Endothelial cell (in vitro differentiated cells): Measurements from ENCODE around the gene TMEM18. TPM values are rescaled to one million over a fixed set of nuclear protein-coding genes. Genes with fewer than 3 reads are reported as not detected.

Experiments used
- DNase-seq: peaks from one replicate; pipeline ENCODE4 v3.0.0; 2021; ENCODE audit warnings: low spot score
- H3K27ac Mint-ChIP-seq: one replicate; pipeline ENCODE4 v1.8.0; 2021; ENCODE audit warnings: mixed read lengths, inconsistent platforms; ENCODE audit not compliant: unreplicated experiment
- H3K27me3 Mint-ChIP-seq: one replicate; pipeline ENCODE4 v1.8.0; 2021; ENCODE audit warnings: mild to moderate bottlenecking, moderate library complexity, mixed read lengths, inconsistent platforms; ENCODE audit not compliant: unreplicated experiment
- H3K36me3 Mint-ChIP-seq: one replicate; pipeline ENCODE4 v1.8.0; 2021; ENCODE audit warnings: mild to moderate bottlenecking, low read depth, mixed read lengths, inconsistent platforms; ENCODE audit not compliant: unreplicated experiment
- H3K4me1 Mint-ChIP-seq: one replicate; pipeline ENCODE4 v1.8.0; 2021; ENCODE audit warnings: mild to moderate bottlenecking, mixed read lengths, inconsistent platforms; ENCODE audit not compliant: unreplicated experiment
- H3K4me3 Mint-ChIP-seq: one replicate; pipeline ENCODE4 v1.8.0; 2021; ENCODE audit warnings: mild to moderate bottlenecking, mixed read lengths, inconsistent platforms; ENCODE audit not compliant: unreplicated experiment
- H3K9me3 Mint-ChIP-seq: one replicate; pipeline ENCODE4 v1.8.0; 2021; ENCODE audit warnings: mixed read lengths, inconsistent platforms; ENCODE audit not compliant: unreplicated experiment
- total RNA-seq: library from RNA; stranded (reverse); fragmentation: NEBNext Ultra II Directional; extraction: Animal tissue kit (Norgen Biotek cat#: 25700); gene quantifications from one replicate; pipeline ENCODE4 v1.2.1, GENCODE V29; 2021; ENCODE audit not compliant: unreplicated experiment
- TF ChIP-seq, protein P1 (sequence below): fragments of 200-600 bp; sonication (generic); IDR thresholded peaks from one replicate; pipeline ENCODE4 v1.5.0; 2021; ENCODE audit warnings: antibody characterized with exemption; ENCODE audit not compliant: unreplicated experiment

TMEM18 gene
- total RNA-seq, 1 donor from 2014 or later = 26.3 TPM

DNA sequence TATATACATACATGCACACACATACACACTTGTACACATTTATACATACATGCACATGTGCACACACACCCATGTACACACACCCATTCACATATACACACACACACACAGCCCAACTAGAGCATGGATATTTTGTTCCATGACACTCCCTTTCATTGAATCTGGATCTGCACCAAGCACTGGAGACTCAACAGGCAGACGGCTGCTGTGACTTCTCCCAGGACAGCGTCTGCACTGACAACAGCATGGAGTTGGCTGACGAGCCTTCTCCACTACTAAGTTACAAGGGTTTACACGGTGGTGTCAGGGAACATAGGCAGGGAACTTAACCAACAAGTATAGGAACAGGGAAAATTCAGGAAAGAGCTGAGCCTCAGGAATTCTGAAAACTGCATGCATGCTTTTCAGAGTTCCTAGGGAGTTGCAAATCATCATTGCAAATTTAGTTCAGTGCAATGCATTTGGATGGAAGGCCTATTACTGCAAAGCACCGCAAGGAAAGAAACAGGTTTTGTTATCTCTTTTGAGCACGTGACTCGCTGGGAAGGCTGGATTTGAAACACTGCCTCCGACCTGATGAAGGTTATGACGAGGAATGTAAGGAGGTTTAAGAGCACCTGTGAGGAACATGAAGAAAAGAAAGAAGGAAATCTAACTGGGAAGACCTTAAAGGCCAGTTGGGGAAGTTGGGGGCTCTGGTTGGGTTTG, 35.9 kb downstream of the TMEM18 start:
- no peaks in the 10 kb centered on the region for H3K4me1 Mint-ChIP-seq
- DNase-seq = no peak
- TF ChIP-seq, protein P1, sequence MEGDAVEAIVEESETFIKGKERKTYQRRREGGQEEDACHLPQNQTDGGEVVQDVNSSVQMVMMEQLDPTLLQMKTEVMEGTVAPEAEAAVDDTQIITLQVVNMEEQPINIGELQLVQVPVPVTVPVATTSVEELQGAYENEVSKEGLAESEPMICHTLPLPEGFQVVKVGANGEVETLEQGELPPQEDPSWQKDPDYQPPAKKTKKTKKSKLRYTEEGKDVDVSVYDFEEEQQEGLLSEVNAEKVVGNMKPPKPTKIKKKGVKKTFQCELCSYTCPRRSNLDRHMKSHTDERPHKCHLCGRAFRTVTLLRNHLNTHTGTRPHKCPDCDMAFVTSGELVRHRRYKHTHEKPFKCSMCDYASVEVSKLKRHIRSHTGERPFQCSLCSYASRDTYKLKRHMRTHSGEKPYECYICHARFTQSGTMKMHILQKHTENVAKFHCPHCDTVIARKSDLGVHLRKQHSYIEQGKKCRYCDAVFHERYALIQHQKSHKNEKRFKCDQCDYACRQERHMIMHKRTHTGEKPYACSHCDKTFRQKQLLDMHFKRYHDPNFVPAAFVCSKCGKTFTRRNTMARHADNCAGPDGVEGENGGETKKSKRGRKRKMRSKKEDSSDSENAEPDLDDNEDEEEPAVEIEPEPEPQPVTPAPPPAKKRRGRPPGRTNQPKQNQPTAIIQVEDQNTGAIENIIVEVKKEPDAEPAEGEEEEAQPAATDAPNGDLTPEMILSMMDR = no peak
- H3K27ac Mint-ChIP-seq = no peak overlapping the region
- no peaks in the 10 kb centered on the region for H3K36me3 Mint-ChIP-seq
- H3K4me3 Mint-ChIP-seq = no peak overlapping the region
- no peaks in the 10 kb centered on the region for H3K9me3 Mint-ChIP-seq
- peaks cover 3% of the 10 kb centered on the region for H3K27me3 Mint-ChIP-seq

DNA sequence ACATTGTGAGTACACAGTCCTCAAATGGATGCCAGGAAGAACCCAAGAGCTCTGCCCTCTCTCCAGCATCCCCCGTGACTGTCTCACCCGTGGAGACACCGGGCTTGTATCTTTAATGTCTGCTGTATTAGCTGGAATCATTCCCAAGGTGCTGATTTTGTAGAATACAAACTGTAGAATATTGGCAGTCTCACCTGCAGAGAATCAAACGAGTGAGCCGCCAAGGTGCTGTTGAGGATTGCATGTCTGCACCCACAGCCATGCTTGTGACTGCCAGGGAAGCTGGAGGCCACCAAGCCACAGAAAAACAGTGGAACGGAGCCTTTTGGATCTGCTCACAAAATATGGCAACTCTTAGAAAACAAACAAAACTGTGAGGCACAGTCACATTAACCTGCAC, 37.5 kb downstream of the TMEM18 start:
- no peaks in the 10 kb centered on the region for H3K4me1 Mint-ChIP-seq

DNA sequence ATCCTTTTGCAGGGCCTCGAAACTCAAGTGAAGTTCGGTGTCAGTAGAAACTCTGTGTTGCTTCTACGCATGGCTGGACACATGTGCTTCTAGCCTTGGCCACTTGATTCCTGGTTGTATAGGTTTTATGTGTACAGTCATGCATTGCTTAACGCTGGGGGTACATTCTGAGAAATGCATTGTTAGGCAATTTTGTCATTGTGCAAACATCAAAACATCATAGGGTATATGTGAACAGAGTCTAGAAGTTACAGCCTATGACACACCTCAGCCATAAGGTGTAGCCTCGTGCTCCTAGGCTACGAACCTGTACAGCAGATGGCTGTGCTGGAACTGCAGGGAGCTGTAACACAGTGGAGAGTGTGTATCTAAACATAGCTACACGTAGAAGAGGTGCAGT, 39.4 kb downstream of the TMEM18 start:
- H3K4me3 Mint-ChIP-seq = no peak overlapping the region
- TF ChIP-seq, protein P1 = no peak
- no peaks in the 10 kb centered on the region for H3K36me3 Mint-ChIP-seq
- no peak overlapping the region for H3K27ac Mint-ChIP-seq
- no peak for DNase-seq
- peaks cover 6% of the 10 kb centered on the region for H3K4me1 Mint-ChIP-seq
- no peaks in the 10 kb centered on the region for H3K9me3 Mint-ChIP-seq
- peaks cover 2% of the 10 kb centered on the region for H3K27me3 Mint-ChIP-seq

More for the DNA sequence above, 37.5 kb downstream of the TMEM18 start:
- Mint-ChIP-seq H3K9me3 (no peaks in the 10 kb centered on the region), H3K27me3 (peaks cover 3% of the 10 kb centered on the region), H3K36me3 (no peaks in the 10 kb centered on the region), H3K27ac (no peak overlapping the region), H3K4me3 (no peak overlapping the region)
- TF ChIP-seq, protein P1 = no peak
- DNase-seq = no peak

DNA sequence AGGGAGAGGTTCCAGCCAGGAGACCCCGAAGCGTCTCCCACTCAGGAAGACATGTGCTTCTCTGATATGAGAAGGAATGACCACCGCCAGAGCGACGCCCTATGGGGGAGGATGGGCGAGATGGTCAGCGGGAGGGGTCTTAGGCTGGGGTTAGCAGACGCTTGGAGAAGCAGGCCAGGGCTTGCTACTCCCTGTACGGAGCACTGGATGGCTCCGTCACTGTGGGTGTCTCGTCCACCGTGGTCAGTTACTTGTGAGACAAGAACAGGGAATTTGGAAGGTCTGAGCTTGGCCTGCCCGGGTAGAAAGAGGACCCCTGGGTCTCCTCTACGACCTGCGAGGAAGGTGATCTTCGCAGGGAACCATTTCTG, 39.8 kb downstream of the TMEM18 start:
- H3K36me3 Mint-ChIP-seq = no peaks in the 10 kb centered on the region
- TF ChIP-seq, protein P1 = no peak
- H3K4me1 Mint-ChIP-seq = peaks cover 6% of the 10 kb centered on the region
- H3K27me3 Mint-ChIP-seq = peaks cover 2% of the 10 kb centered on the region
- no peak overlapping the region for H3K27ac Mint-ChIP-seq
- no peaks in the 10 kb centered on the region for H3K9me3 Mint-ChIP-seq
- no peak for DNase-seq
- H3K4me3 Mint-ChIP-seq = no peak overlapping the region

DNA sequence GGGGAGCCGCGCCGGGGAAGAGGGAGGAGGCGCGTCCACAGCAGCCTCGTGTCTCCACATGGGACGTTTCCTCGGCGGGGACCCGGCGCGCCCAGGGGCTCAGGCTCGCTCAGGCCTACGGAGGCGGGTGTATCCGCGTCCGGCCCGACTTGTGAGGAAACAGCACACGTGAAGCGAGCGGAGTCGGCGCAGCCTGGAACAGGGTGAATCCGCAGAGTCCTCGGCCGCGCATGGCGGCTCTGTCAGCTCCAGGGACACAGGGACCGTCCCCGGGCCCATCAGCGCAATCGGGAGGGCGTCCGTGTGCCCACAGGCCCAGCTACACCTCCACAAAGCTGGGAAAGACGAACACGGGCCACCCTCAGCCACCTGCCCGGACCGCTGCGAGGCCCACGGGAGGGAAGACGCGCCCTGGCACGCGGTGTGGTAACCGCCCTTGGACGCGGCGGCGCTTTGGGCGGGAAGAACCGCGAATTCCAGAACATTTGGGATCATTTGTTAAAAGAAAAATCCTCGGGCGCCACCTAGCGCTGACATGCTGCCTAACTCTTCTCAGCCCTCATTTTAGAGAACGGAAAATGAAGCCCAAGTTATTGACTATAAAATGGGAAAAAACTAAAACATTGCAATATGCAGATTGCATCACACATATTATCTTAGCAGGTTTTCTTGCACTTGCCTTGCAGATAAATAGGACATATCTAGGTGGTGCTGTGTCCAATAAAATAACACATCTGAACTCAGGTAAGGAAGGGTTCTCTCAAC, 40.4 kb downstream of the TMEM18 start:
- TF ChIP-seq, protein P1 = peak; percentile 89
- DNase-seq = peak; percentile 67
- Mint-ChIP-seq H3K4me1 (peaks cover 6% of the 10 kb centered on the region), H3K36me3 (no peaks in the 10 kb centered on the region), H3K27ac (no peak overlapping the region), H3K4me3 (no peak overlapping the region), H3K27me3 (peaks cover 2% of the 10 kb centered on the region), H3K9me3 (no peaks in the 10 kb centered on the region)
